Forelimb muscle (tissue), 1 donor: ENCODE data around the gene HOXC9. TPM values are rescaled to one million over a fixed set of nuclear protein-coding genes. Genes with fewer than 3 reads are reported as not detected.

ENCODE experiments used
- DNase-seq: peaks from one replicate; pipeline ENCODE4 v3.0.0-alpha.2; 2013; ENCODE audit warnings: low read depth
- polyA plus RNA-seq: library from polyadenylated mRNA; unstranded; fragments of 120-200 nt; gene quantifications from one replicate; pipeline ENCODE4 v1.2.1, GENCODE V29; 2013; ENCODE audit not compliant: insufficient read length

Gene HOXC9
- polyA plus RNA-seq, 1 donor, result 0.52 TPM

GRCh38 chr12:53987787-53988230 lies 12.2 kb upstream of the HOXC9 start:
- no peak for DNase-seq

- DNase-seq, result no peak
These were observed 11.3 kb upstream of the HOXC9 start for GRCh38 chr12:53988541-53989226.

GRCh38 chr12:53989227-53990113 lies 10.5 kb upstream of the HOXC9 start:
- DNase-seq, result no peak

GRCh38 chr12:53990311-53991076 lies 9.5 kb upstream of the HOXC9 start:
- DNase-seq, result no peak

GRCh38 chr12:53991077-53991460 lies 8.9 kb upstream of the HOXC9 start:
- no peak for DNase-seq

GRCh38 chr12:53992377-53992889 lies 7.5 kb upstream of the HOXC9 start:
- no peak for DNase-seq

- no peak for DNase-seq
These were observed 6.6 kb upstream of the HOXC9 start for GRCh38 chr12:53993162-53994008.

GRCh38 chr12:53994009-53994263 lies 6.0 kb upstream of the HOXC9 start:
- DNase-seq, result no peak

GRCh38 chr12:53994264-53995001 lies 5.5 kb upstream of the HOXC9 start:
- no peak for DNase-seq

- no peak for DNase-seq
These were observed 5.0 kb upstream of the HOXC9 start for GRCh38 chr12:53995002-53995377.

GRCh38 chr12:53995378-53996239 lies 4.4 kb upstream of the HOXC9 start:
- DNase-seq, result no peak

- DNase-seq, result no peak
These were observed 3.4 kb upstream of the HOXC9 start for GRCh38 chr12:53996240-53997203.

- no peak for DNase-seq
These were observed 2.5 kb upstream of the HOXC9 start for GRCh38 chr12:53997204-53998109.

- DNase-seq, result no peak
These were observed 1.7 kb upstream of the HOXC9 start for GRCh38 chr12:53998110-53998899.

GRCh38 chr12:53998900-53999236 lies 1.1 kb upstream of the HOXC9 start:
- DNase-seq, result no peak

GRCh38 chr12:53999559-54000115 lies 324 bp upstream of the HOXC9 start:
- DNase-seq, result no peak
